NAMALWA (cell line): ENCODE measurements around the gene CSNK1D.

ENCODE experiments used
- DNase-seq: peaks from one replicate; pipeline ENCODE4 v3.0.0-alpha.2; 2015; ENCODE audit warnings: low spot score

The CSNK1D gene

GRCh38 chr17:82295472-82295814 is 21.9 kb upstream of the CSNK1D start:
- no peak for DNase-seq

GRCh38 chr17:82294064-82294773 is 20.7 kb upstream of the CSNK1D start:
- no peak for DNase-seq

- DNase-seq = peak; percentile 99
Observed at GRCh38 chr17:82292251-82293154, 19.0 kb upstream of the CSNK1D start.

GRCh38 chr17:82291582-82292250 is 18.2 kb upstream of the CSNK1D start:
- DNase-seq = no peak

- no peak for DNase-seq
Observed at GRCh38 chr17:82287868-82288801, 14.6 kb upstream of the CSNK1D start.

- DNase-seq = no peak
Observed at GRCh38 chr17:82287013-82287867, 13.7 kb upstream of the CSNK1D start.

GRCh38 chr17:82285141-82285540 is 11.6 kb upstream of the CSNK1D start:
- DNase-seq = no peak

GRCh38 chr17:82283208-82283749 is 9.8 kb upstream of the CSNK1D start:
- DNase-seq = no peak

- DNase-seq = no peak
Observed at GRCh38 chr17:82282239-82283207, 9.0 kb upstream of the CSNK1D start.

GRCh38 chr17:82281502-82282238 is 8.2 kb upstream of the CSNK1D start:
- no peak for DNase-seq

GRCh38 chr17:82281076-82281475 is 7.6 kb upstream of the CSNK1D start:
- DNase-seq = no peak

- DNase-seq = no peak
Observed at GRCh38 chr17:82280537-82280936, 7.0 kb upstream of the CSNK1D start.

GRCh38 chr17:82278786-82279391 is 5.4 kb upstream of the CSNK1D start:
- no peak for DNase-seq

- DNase-seq = no peak
Observed at GRCh38 chr17:82278308-82278707, 4.8 kb upstream of the CSNK1D start.

GRCh38 chr17:82277851-82278250 is 4.4 kb upstream of the CSNK1D start:
- no peak for DNase-seq

- no peak for DNase-seq
Observed at GRCh38 chr17:82276938-82277337, 3.4 kb upstream of the CSNK1D start.

- DNase-seq = no peak
Observed at GRCh38 chr17:82275326-82275725, 1.8 kb upstream of the CSNK1D start.
